ENCODE measurements around the gene M6PR. TPM values are rescaled to one million over a fixed set of nuclear protein-coding genes. Genes with fewer than 3 reads are reported as not detected.
"Not testable (repeated sequence)": the region's sequence is repeated elsewhere in the genome, so short reads cannot be mapped to it uniquely, and the experiment has no call there.

M6PR gene
- total RNA-seq, 1 donor from 2014 or later: 139 TPM

DNA sequence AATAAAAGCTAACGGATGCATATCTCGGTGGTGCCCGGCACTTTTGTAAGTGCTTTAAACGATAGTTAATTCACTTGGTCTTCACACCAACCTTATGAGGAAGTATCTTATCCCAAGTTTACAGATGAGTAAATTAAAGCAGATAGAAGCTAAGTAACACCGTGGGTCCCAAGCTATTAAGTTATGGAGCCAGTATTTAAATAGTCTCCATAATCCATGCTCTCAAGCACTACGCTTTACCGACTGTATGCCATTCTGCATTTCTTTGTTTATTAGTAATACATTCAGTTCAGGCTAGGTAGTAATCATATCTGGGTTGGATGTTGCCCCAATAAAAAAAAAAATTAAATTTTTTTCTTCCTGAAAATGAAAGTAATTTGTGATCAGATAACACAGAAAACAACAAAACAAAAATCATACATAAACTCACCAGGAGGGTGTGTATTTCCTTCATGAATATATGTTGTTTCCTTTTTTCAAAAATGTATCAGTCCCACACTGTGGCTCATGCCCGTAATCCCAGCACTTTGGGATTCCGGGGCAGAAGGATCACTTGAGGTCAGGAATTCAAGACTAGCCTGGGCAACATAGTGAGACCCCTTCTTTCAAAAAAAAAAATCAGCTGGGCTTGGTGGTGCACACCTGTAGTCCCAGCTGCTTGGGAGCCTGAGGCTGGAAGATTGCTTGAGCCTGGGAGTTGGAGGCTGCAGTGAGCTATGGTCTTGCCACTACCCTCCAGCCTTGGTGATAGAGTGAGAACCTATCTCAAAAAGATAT, 1.4 kb upstream of the M6PR start:
- no peak for DNase-seq (ENCODE audit: low spot score)

DNA sequence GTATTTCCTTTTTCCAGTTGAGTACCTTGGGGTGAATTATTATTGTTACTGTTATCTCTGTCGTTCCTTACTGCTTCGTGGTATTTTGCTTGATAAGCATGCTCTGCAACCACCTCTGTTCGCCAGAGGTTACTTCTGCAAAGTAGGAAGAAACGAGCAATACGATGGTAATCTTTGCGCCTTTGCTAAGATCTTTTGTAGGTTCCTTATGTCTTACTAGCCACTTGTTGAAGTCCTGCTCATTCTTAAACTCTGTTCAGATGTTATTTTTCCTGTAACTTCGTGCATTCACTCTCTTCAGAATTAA, 729 bp upstream of the M6PR start:
- DNase-seq (ENCODE audit: low spot score): no peak

DNA sequence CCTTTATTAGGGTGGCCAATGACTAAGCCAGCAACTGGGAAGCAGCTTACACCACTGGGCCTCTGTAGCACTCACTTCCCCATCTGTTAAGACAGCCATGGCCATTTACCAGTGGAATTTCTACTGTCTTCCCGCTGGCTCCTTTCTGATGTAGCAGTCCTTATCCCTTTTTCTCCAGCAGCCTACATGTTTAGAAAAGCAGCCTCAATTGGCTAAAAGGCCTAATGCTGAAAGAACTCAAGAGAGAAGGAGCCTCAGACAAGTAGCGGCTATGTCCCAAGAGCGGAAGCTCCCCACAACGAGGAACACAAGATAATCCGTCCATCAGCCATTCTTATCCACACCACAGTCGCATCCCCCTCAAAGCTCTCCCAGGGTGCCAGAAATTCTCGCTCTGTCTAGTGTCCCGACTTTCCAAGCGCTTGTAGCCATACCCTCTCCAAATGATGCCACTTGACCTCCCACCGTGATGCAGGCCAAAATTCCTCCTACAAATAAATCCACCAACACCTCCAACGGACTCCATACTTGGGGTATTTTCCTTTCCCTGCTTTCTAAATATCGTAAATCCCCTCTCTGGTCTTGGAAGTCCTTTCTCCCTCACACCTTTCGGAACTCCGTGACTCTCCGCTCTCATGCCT, 624 bp downstream of the M6PR start:
- DNase-seq (ENCODE audit: low spot score): no peak

DNA sequence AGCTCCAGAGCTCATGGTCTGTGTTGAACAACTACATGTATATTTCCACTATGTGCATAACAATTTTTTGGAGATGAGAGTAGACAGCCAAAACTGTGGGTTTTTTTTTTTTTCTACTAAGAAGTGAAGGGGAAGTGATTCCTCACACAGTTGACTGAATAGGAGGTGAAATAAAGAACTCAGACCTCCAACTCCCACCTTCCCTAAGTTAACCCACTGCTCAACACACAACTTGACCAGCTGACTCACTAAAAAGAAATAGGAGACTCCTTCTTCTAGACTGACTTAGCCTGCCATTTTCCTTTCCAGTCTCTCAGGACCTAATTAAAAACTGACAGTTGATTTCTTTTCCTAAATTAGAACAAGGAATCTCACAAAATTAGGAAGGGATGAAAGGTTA, 1.7 kb downstream of the M6PR start:
- DNase-seq (ENCODE audit: low spot score): no peak

DNA sequence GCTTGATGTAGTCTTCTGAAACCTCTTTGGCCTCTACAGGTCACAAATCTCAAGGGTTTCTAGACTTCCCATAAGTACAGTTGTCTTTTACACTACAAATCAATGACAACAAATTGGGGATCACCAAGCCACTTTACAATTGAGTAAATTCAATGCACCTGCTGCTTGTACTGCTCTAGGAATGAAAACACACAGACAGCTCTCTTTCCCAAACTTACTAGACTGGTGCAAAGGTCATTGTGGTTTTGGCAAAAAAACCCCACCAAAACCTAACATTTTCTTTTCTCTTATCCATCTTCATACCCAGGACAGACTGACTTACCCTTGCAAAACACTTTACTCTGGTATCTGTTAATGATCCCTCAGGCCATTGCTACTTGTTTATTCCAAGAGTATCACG, 2.7 kb downstream of the M6PR start:
- DNase-seq (ENCODE audit: low spot score): no peak

DNA sequence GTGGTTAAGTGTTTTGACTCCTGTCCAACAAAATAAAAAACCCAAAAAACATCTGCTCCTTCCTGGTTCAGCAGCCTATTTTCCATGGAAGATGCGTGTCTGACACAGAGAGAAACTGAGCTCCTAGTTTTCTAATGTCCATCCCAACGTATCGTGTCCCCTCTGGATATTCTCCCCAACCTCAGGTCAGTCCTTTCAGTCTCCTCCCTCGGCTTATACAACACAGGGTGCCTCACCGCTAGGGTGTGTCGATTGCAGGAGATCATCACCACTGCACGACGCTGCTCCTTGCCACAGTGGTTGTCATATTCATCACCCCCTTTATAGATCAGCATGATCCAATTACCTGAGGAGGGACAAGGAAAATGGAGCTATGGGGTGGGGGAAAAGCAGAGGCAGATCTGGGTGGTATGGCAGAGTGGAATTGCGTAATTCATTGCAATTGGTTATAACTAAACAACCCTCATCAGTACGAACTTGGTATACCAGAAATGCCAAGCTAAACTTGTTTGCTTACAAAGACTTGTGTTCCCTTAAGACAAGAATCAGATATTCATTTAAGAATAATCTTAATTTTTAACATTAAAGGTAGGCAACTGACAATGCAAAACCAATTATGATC, 5.8 kb downstream of the M6PR start:
- DNase-seq (ENCODE audit: low spot score): no peak

DNA sequence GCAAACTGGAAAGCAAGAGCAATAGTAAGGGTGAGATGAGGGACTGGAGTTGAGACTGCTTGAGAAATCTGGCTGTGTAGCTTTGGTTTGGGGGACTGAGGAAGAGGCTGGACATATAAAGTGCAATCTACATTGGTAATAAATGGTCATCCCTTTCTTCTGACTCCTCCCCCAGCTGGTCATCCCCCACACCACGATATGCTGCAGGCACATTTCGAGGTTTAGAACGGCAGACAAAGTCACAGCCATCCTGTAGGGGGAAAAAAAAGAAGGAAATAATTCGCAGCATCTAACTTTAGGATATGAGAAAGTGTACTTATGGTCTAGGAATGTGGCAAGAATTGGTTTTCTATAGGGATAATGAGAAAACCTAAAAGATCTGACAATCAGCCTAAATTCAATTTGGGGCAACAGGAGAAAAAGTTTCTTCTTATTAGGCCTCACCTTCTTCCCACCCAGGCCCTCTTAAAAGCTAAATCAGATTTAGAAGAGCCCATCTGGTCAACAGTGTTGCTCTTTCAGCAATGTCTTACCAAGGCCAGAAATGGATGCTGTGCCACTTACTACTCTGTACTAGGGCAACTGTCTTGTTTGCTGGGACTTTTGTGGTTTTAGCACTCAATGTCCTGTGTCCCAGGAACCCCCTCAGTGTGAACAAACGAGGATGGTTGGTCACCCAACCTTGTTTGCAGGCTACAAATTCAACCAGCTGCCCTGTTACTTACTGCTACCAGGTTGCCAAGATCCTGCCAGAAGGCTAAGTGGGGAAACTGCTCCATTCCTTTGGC, 7.6 kb downstream of the M6PR start:
- DNase-seq (ENCODE audit: low spot score): no peak

DNA sequence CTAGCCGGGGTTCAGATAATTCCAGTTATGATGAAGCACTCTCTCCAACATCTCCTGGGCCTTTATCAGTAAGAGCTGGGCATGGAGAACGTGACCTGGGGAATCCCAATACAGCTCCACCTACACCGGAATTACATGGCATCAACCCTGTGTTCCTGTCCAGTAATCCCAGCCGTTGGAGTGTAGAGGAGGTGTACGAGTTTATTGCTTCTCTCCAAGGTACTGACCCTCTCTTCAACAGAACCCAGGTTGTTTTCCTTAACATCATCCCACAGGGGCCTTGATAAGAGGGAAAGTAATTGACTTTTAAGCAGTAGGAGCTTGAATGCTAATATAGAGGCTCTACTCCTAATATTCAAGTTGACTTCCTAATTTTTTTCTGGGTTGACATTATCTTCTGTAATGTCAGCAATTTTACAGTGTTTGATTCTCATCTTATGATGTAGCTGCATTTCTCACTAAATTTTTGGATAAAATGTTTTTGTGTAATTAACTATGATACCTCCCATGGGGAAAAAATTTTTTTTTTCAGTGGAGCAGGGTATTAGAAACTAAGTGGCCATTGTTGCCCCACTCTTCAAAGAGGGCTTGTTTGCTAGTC, 11.5 kb downstream of the M6PR start:
- DNase-seq (ENCODE audit: low spot score): not testable (repeated sequence)

DNA sequence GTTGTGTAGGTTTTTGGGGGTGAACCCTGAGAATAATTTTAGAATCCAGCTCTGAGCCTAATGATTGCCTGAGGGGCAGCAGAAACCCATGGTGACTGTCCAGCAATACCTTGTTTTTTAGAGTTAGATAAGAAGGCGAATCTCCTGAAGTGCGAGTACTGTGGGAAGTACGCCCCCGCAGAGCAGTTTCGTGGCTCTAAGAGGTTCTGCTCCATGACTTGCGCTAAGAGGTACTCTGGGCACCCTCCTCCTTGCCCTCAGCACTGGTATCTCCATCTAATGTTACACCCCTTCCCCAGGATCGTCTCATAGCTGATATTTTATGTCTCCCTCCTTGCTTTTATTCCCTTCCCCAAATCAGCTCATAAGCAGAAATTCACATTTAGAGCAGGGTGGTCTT, 12.7 kb downstream of the M6PR start:
- no peak for DNase-seq (ENCODE audit: low spot score)

DNA sequence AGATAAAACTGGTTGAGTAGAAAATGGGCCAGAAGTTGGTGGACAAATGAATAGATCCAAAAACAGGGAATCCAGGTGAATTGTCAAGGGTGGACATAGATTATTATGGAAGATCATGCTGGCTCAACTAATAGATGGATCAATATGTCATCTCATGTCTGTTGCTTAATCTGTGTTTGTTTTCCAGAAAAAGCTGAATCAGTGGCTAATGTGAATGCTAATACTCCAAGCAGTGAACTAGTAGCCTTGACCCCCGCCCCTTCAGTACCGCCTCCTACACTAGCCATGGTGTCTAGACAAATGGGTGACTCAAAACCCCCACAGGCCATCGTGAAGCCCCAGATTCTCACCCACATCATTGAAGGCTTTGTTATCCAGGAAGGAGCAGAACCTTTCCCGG, 15.4 kb downstream of the M6PR start:
- DNase-seq (ENCODE audit: low spot score): not testable (repeated sequence)

DNA sequence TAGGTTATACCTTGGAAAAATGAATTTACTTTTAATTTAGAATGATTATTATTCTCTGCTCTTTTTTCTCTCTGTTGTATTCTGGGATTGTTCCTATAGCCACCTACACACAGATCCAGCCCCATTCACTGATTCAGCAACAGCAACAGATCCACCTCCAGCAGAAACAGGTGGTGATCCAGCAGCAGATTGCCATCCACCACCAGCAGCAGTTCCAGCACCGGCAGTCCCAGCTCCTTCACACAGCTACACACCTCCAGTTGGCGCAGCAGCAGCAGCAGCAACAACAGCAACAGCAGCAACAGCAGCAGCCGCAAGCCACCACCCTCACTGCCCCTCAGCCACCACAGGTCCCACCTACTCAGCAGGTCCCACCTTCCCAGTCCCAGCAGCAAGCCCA, 17.0 kb downstream of the M6PR start:
- DNase-seq (ENCODE audit: low spot score): not testable (repeated sequence)

DNA sequence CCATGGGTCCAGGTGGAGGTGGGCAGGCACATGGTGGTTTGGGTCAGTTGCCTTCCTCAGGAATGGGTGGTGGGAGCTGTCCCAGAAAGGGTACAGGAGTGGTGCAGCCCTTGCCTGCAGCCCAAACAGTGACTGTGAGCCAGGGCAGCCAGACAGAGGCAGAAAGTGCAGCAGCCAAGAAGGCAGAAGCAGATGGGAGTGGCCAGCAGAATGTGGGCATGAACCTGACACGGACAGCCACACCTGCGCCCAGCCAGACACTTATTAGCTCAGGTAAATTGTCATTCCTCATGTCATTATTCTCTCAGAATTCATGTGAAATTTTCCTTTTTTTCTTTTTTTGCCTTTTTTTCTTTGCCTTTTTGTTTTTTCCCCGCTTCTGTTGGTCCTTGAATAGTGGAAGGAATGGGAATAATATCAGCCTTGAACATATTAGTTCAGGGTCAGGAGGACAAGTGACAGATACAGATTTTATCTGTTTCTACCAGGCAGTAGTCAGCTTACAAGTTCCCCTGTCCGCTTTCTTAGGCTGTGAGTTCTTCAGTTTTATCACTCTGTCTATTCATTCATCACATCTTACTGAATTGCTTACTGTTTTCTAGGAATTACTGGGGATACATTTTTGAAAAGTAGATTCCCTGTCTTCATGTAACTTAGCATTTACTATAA, 18.7 kb downstream of the M6PR start:
- not testable (repeated sequence) for DNase-seq (ENCODE audit: low spot score)

DNA sequence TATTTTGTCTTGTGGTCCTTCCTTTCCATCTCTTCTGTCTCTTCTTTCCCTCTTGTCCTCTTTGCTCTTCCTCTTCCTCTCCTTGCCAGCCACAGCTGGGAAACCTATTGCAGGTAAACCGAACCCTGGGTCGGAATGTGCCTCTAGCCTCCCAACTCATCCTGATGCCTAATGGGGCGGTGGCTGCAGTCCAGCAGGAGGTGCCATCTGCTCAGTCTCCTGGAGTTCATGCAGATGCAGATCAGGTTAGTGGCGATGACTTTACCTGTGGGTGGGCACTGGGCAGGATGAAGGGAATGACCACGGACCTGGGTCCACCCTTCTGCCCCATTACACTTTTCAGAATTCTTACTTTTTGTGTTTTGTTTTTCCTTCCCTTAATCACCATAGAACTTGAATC, 26.9 kb downstream of the M6PR start:
- DNase-seq (ENCODE audit: low spot score): no peak

DNA sequence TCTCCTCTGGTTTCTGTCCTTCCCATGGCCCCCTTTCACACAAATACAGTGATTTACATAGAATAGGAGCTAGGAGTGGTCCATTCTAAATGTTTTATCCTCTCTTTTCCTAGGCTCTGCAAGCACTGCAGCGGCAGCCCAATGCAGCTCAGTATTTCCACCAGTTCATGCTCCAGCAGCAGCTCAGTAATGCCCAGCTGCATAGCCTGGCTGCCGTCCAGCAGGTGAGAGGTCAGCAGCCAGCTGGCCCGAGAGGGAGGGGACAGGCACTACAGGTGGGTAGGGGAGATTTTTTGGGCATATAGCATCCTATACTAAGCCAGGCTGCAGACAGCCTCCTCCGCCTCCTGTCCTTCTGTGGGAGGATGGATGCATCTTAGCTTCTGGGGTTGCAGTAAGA, 29.8 kb downstream of the M6PR start:
- not testable (repeated sequence) for DNase-seq (ENCODE audit: low spot score)

DNA sequence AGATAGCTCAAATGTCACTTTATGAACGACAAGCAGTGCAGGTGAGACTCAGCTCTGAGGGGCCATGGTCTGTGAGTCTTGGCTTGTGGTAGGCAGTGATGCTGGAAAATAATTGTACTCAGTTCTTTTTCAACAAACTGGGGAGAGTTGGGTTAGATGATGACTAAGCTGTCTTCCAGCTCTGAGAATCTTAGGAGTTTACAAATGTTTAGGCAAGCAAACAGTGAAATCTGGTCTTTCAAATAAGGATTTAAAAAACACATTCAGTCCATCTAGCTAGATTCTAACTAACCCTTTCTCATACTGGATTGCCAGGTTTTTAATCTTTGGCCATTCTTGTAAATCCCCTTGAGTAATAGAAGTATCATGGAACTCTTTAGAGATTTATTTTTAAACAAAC, 31.7 kb downstream of the M6PR start:
- no peak for DNase-seq (ENCODE audit: low spot score)

DNA sequence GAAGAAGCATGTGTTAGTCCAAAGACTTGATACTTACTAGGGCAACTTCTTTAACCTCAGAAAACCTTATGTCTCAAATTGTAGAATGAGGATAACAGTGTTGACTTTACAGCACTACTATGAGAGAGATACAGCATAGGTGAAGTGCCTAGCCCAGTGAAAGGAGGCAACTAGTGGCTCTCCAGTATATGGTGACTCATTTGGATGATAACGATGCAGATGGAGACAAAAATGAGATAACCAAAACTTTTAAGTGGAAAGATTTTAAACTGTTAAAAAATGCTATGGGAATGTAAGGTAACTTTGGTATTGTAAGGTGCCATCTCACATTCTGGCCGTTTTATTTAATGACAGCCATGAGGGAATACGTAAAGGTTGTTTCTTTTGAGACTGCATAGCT, 32.4 kb downstream of the M6PR start:
- DNase-seq (ENCODE audit: low spot score): no peak

DNA sequence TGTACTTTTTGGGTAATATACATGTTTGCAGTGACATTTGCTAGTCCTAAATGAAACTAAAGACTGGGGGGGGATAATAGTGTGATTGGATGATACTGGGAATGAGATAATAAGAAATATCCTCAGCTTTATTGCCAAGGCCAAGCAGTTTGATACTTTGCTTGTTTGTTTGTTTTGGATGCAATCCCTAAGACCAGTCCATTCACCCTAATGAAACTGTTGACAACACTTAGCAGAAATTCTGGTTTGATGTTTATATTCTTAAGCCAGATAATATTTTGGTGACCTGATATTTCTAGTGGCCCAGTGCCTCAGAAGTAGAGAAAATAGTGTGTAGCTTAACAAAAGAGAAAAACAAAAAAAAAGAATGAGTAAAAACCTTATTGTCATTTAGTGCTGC, 33.3 kb downstream of the M6PR start:
- DNase-seq (ENCODE audit: low spot score): no peak

DNA sequence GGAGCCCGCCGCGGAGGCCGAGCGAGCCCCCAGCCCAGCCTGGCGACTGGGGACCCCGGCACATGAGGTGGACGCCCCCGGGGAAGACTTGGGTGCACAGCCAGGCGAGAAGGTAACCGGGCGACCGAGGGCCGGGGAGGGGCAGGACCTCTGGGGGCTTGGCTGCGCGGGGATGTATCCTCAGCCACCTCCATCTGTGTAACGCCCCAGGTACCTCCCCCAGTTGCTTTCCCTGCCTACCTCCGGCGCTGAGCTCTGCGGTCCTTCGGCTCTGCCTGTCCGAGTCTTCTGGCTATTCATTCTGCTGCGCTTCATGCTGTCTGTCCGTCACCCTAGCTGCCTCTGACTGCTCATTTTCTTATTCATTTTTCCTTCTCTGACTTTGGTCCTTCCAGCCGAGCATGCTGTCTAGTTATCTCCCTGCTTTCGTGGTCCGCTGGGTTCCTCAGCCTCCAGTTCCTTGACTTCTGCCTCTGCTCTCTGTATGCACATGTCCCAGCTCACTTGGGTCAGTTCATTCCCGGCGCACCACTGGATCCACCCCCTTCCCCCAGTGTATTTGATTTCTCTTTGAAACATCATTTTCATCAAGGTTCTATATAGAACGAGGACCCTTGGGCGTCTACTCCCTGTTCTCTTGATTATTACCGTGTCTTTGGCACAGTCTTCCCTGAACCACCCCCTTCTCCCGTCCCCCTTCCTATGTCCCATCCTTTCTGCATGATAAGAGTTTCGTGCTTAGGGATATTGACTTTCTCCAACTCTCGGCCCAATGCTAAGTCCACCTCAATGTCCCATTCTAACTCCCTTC, 34.5 kb downstream of the M6PR start:
- DNase-seq (ENCODE audit: low spot score): peak; percentile 41

DNA sequence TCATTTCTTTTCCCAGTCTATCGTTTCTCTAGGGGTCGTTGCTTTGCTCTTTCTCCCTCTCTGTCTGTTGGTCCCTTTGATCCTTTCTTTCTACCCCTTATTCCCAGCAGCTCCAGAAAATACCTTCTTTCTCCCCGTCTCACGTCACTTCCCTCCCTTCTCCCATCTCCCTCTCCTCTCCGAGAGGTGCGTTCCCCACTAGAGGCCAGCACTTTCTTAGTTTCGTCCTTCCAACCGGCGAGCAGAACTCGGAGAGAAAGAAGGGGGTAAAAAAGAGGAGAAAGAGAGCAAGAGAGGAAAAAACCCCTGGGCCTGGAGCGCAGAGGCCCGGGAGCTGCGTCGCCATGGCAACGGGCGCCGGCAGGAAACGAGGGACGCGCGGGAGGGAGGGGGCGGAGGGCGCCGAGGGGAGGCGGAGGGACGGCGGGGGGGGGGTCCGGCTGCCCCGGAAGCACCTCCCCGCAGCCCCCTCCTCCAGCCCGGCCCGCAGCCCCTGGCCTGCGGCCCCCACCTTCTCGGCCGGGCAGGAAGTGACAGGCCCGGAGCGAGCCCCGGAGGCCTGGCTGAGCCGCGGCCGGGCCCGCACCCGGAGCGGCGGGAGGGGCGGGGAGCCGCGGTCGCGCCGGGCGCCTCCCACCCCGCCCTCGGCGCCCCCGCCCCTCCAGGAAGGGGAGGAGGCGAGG, 35.3 kb downstream of the M6PR start, which contains the start of gene PHC1:
TSS of gene PHC1 (plus strand) at position 477 of the 683 bp plus-strand sequence. CDS start 3,169 bp downstream, outside the sequence.
- peak; percentile 77 for DNase-seq (ENCODE audit: low spot score)

DNA sequence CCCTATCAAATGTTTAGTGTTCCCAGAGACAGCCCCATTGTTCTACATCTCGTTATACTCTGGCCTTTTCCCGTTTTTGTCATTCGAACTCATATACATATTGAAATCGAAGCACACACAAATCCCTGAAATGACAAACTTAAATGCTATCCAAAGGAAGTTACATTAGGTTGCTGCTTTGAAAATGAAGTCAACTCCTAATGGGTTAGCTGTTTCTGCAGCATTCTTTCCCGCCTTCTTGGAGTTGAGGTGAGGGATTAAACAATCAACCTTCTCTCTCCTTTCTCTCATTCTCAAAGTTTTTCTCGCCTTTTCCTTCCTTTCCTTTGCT, 35.8 kb downstream of the M6PR start:
- no peak for DNase-seq (ENCODE audit: low spot score)

Data from mucosa of gallbladder (tissue), 1 donor.